AG04450 (cell line): ENCODE measurements around the gene KDM1B. TPM values are rescaled to one million over a fixed set of nuclear protein-coding genes. Genes with fewer than 3 reads are reported as not detected.

Experiments used
- CTCF ChIA-PET: fragments of 300-600, 350-600 bp; formaldehyde crosslinking; extraction: SDS; loops from one replicate; lab custom pipeline; 2022; ENCODE audit warnings: antibody characterized with exemption, inconsistent platforms; lab: Charles Lee
- POLR2A ChIA-PET: fragments of 350-600 bp; formaldehyde crosslinking; extraction: SDS; loops from one replicate; lab custom pipeline; 2021; ENCODE audit warnings: antibody characterized with exemption, inconsistent platforms; lab: Yijun Ruan, JAX
- DNase-seq: peaks from one replicate; pipeline ENCODE4 v3.0.0-alpha.2; 2011; ENCODE audit warnings: low read depth, low spot score
- H3K27ac ChIP-seq: one replicate; pipeline ENCODE4 v1.5.1; 2012; ENCODE audit warnings: low read depth, low read length, control low read depth
- H3K27me3 ChIP-seq: one replicate; pipeline ENCODE4 v1.6.0; 2012; ENCODE audit warnings: low read length; ENCODE audit not compliant: control insufficient read depth, insufficient read depth
- H3K4me3 ChIP-seq: 2 replicates; pipeline ENCODE4 v1.5.1; 2011; ENCODE audit warnings: mild to moderate bottlenecking, low read depth, low read length, control low read depth
- H3K9me3 ChIP-seq: 2 replicates; pipeline ENCODE4 v1.5.1; 2012; ENCODE audit warnings: low read length; ENCODE audit not compliant: control insufficient read depth, insufficient read depth
- CTCF ChIP-seq: IDR thresholded peaks from 2 replicates; pipeline ENCODE4 v1.5.1; 2011; ENCODE audit warnings: low read depth, low read length, control low read depth, inconsistent platforms
- polyA plus RNA-seq: library from polyadenylated mRNA; depleted of rRNA; stranded (reverse); fragments of >200 nt; gene quantifications from 2 replicates; pipeline ENCODE4 v1.2.3, GENCODE V29; 2011

KDM1B gene
- polyA plus RNA-seq, 1 experiment: 20.1 TPM

GRCh38 chr6:18187701-18188100 lies 32.5 kb downstream of the KDM1B start:
- DNase-seq: no peak
- TF ChIP-seq CTCF: no peak
- Histone ChIP-seq H3K9me3 (no peaks in the 10 kb centered on the region), H3K27me3 (no peaks in the 10 kb centered on the region), H3K4me3 (no peak overlapping the region), H3K27ac (no peak overlapping the region)
- ChIA-PET POLR2A (no interaction called here), CTCF (no interaction called here)

- no peak for TF ChIP-seq CTCF
These were observed 34.0 kb downstream of the KDM1B start for GRCh38 chr6:18189196-18189595.

GRCh38 chr6:18192026-18192425 lies 36.8 kb downstream of the KDM1B start:
- no peaks in the 10 kb centered on the region for H3K9me3 ChIP-seq
- no peaks in the 10 kb centered on the region for H3K27me3 ChIP-seq
- DNase-seq: no peak
- CTCF ChIA-PET: no interaction called here
- no peak for TF ChIP-seq CTCF
- POLR2A ChIA-PET: no interaction called here
- no peak overlapping the region for H3K4me3 ChIP-seq
- no peak overlapping the region for H3K27ac ChIP-seq

More at GRCh38 chr6:18189196-18189595, 34.0 kb downstream of the KDM1B start:
- H3K27ac ChIP-seq: no peak overlapping the region
- ChIA-PET CTCF (no interaction called here), POLR2A (no interaction called here)
- no peaks in the 10 kb centered on the region for H3K27me3 ChIP-seq
- no peak overlapping the region for H3K4me3 ChIP-seq
- no peaks in the 10 kb centered on the region for H3K9me3 ChIP-seq
- DNase-seq: no peak

- H3K4me3 ChIP-seq: no peak overlapping the region
- POLR2A ChIA-PET: no interaction called here
- H3K9me3 ChIP-seq: no peaks in the 10 kb centered on the region
- CTCF ChIA-PET: no interaction called here
- no peak for DNase-seq
- TF ChIP-seq CTCF: no peak
- no peak overlapping the region for H3K27ac ChIP-seq
- no peaks in the 10 kb centered on the region for H3K27me3 ChIP-seq
These were observed 48.6 kb downstream of the KDM1B start for GRCh38 chr6:18203786-18204185.

- no peak for DNase-seq
- Histone ChIP-seq H3K9me3 (no peaks in the 10 kb centered on the region), H3K27me3 (no peaks in the 10 kb centered on the region), H3K4me3 (no peak overlapping the region), H3K27ac (no peak overlapping the region)
- CTCF ChIA-PET: no interaction called here
- POLR2A ChIA-PET: no interaction called here
- TF ChIP-seq CTCF: no peak
These were observed 49.5 kb downstream of the KDM1B start for GRCh38 chr6:18204691-18205090.
